Measurements from ENCODE around the gene KCNH1.

The KCNH1 gene

GRCh38 chr1:210748796-210749195 is 385.2 kb downstream of the KCNH1 start:
- no peak for TF ChIP-seq CTCF (IDR thresholded peaks at IDR 0.05; ENCODE audit: extremely low read depth, missing control alignments)

GRCh38 chr1:210747890-210748289 is 386.1 kb downstream of the KCNH1 start:
- no peak for TF ChIP-seq CTCF (IDR thresholded peaks at IDR 0.05; ENCODE audit: extremely low read depth, missing control alignments)
- DNase-seq (ENCODE audit: low spot score) = no peak

More at GRCh38 chr1:210748796-210749195, 385.2 kb downstream of the KCNH1 start:
- DNase-seq (ENCODE audit: low spot score) = no peak

- no peak for TF ChIP-seq CTCF (IDR thresholded peaks at IDR 0.05; ENCODE audit: extremely low read depth, missing control alignments)
- DNase-seq (ENCODE audit: low spot score) = no peak
Measured at GRCh38 chr1:210747112-210747511, 386.8 kb downstream of the KCNH1 start.

- no peak for DNase-seq (ENCODE audit: low spot score)
- no peak for TF ChIP-seq CTCF (IDR thresholded peaks at IDR 0.05; ENCODE audit: extremely low read depth, missing control alignments)
Measured at GRCh38 chr1:210746024-210746731, 387.8 kb downstream of the KCNH1 start.

GRCh38 chr1:210743038-210743437 is 390.9 kb downstream of the KCNH1 start:
- TF ChIP-seq CTCF (IDR thresholded peaks at IDR 0.05; ENCODE audit: extremely low read depth, missing control alignments) = no peak
- no peak for DNase-seq (ENCODE audit: low spot score)

GRCh38 chr1:210741564-210741963 is 392.4 kb downstream of the KCNH1 start:
- no peak for DNase-seq (ENCODE audit: low spot score)
- no peak for TF ChIP-seq CTCF (IDR thresholded peaks at IDR 0.05; ENCODE audit: extremely low read depth, missing control alignments)

- DNase-seq (ENCODE audit: low spot score) = no peak
- no peak for TF ChIP-seq CTCF (IDR thresholded peaks at IDR 0.05; ENCODE audit: extremely low read depth, missing control alignments)
Measured at GRCh38 chr1:210739627-210740026, 394.3 kb downstream of the KCNH1 start.
